T-helper 1 cell treated with Interleukin-12 subunit alpha and Interleukin-12 subunit beta and Interleukin-4 antibody, amounts not matched to agents 30 ng/mL and 1 ng/mL, for 36 hours (primary cell): ENCODE results near the gene TP53TG3B. TPM values are rescaled to one million over a fixed set of nuclear protein-coding genes. Genes with fewer than 3 reads are reported as not detected.
"Not testable (repeated sequence)": the region's sequence is repeated elsewhere in the genome, so short reads cannot be mapped to it uniquely, and the experiment has no call there.

Source experiments
- intact Hi-C: fragments of 100-400 bp; cut with micrococcal nuclease; formaldehyde crosslinking; loops from one replicate; pipeline ENCODE4 v1.15.1; 2024
- total RNA-seq: library from RNA; stranded (reverse); gene quantifications from 2 replicates; pipeline ENCODE4 v1.2.3, GENCODE V29; 2022

TP53TG3B gene, protein sequence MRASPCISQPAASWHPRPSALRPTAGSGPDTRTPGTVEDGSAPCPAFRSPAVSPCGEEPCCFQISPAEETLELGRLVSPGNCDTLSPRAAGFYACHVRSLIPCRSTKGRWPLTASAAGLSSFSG
- total RNA-seq: not detected in 2 replicates

DNA sequence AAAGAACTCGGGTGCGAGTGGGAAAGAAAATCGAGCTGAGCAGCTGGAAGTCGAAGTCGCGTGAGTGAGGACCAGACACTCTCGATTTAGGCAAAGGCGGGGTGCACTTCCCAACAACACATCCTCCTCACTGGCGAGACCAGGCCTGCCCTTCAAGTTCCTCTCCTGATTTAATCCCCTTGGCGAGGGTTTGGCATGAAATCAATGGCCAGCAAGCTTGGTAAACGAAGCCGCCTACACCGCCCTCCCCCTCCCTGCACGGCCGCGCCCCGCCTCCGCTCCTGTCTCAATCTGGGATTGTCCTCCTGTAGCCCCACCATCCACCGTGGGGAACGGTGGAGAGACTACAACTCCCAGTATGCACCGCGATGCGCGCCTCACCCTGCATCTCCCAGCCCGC, at the start of gene TP53TG3B:
Gene TP53TG3B (plus strand): TSS at position 301 of the 400 bp plus-strand sequence. CDS start 68 bp downstream, at position 369.
- intact Hi-C loops: not testable (repeated sequence)

DNA sequence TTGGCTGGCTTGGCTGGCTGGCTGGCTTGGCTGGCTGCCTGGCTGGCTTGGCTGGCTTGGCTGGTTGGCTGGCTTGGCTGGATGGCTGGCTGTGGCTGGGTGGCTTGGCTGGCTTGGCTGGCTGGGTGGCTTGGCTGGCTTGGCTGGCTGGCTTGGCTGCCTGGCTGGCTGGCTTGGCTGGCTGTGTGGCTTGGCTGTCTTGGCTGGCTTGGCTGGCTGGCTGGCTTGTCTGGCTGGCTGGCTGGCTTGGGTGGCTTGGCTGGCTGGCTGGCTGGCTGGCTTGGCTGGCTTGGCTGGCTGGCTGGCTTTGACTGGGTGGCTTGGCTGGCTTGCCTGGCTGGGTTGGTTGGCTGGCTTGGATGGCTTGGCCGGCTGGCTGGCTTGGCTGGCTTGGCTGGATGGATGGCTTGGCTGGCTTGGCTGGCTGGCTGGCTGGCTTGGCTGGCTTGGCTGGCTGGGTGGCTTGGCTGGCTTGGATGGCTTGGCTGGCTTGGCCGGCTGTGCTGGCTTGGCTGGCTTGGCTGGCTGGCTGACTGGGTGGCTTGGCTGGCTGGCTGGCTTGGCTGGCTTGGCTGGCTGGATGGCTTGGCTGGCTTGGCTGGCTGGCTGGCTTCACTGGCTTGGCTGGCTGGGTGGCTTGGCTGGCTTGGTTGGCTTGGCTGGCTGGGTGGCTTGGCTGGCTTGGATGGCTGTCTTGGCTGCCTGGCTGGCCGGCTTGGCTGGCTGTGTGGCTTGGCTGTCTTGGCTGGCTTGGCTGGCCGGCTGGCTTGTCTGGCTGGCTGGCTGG, 24.2 kb upstream of the TP53TG3B start:
- intact Hi-C loops: not testable (repeated sequence)

DNA sequence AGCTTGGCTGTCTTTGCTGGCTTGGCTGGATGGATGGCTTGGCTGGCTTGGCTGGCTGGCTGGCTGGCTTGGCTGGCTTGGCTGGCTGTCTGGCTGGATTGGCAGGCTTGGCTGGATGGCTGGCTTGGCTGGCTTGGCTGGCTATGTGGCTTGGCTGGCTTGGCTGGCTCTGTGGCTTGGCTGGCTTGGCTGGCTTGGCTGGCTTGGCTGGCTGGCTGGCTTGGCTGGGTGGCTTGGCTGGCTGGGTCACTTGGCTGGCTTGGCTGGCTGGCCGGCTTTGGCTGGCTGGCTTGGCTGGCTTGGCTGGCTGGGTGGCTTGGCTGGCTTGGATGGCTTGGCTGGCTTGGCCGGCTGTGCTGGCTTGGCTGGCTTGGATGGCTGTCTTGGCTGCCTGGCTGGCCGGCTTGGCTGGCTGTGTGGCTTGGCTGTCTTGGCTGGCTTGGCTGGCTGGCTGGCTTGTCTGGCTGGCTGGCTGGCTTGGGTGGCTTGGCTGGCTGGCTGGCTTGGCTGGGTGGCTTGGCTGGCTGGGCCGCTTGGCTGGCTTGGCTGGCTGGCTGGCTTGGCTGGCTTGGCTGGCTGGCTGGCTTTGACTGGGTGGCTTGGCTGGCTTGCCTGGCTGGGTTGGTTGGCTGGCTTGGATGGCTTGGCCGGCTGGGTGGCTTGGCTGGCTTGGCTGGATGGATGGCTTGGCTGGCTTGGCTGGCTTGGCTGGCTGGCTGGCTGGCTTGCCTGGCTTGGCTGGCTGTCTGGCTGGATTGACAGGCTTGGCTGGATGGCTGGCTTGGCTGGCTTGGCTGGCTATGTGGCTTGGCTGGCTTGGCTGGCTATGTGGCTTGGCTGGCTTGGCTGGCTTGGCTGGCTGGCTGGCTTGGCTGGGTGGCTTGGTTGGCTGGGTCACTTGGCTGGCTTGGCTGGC, 22.8 kb upstream of the TP53TG3B start:
- intact Hi-C loops: not testable (repeated sequence)

DNA sequence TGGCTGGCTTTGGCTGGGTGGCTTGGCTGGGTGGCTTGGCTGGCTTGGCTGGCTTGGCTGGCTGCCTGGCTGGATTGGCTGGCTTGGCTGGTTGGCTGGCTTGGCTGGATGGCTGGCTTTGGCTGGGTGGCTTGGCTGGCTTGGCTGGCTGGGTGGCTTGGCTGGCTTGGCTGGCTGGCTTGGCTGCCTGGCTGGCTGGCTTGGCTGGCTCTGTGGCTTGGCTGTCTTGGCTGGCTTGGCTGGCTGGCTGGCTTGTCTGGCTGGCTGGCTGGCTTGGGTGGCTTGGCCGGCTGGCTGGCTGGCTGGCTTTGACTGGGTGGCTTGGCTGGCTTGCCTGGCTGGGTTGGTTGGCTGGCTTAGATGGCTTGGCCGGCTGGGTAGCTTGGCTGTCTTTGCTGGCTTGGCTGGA, 22.1 kb upstream of the TP53TG3B start:
- intact Hi-C loops: not testable (repeated sequence)

DNA sequence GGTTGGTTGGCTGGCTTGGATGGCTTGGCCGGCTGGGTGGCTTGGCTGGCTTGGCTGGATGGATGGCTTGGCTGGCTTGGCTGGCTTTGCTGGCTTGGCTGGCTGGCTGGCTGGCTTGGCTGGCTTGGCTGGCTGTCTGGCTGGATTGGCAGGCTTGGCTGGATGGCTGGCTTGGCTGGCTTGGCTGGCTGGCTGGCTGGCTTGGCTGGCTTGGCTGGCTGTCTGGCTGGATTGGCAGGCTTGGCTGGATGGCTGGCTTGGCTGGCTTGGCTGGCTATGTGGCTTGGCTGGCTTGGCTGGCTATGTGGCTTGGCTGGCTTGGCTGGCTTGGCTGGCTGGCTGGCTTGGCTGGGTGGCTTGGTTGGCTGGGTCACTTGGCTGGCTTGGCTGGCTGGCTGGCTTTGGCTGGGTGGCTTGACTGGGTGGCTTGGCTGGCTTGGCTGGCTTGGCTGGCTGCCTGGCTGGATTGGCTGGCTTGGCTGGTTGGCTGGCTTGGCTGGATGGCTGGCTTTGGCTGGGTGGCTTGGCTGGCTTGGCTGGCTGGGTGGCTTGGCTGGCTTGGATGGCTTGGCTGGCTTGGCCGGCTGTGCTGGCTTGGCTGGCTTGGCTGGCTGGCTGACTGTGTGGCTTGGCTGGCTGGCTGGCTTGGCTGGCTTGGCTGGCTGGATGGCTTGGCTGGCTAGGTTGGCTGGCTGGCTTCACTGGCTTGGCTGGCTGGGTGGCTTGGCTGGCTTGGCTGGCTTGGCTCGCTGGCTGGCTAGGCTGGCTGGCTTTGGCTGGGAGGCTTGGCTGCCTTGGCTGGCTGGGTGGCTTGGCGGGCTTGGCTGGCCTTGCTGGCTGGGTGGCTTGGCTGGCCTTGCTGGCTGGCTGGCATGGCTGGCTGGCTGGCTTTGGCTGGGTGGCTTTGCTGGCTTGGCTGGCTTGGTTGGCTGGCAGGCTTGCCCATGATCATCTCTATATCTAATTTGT, 21.3 kb upstream of the TP53TG3B start:
- intact Hi-C loops: not testable (repeated sequence)

Other genes with a start within 250 kb of the TP53TG3B start
- gene TP53TG3C, start 166.6 kb upstream of the TP53TG3B start, total RNA-seq: not detected in 2 replicates
- not detected in 2 replicates for gene TP53TG3E, start 56.5 kb upstream of the TP53TG3B start, total RNA-seq
- gene TP53TG3F, start 98.8 kb downstream of the TP53TG3B start, total RNA-seq: not detected in 2 replicates